ENCODE results near the gene TMEM256. TPM values are rescaled to one million over a fixed set of nuclear protein-coding genes. Genes with fewer than 3 reads are reported as not detected.

Gene TMEM256
- total RNA-seq, 2 experiments from 2014 or later = 42.7 to 44.3 TPM

DNA sequence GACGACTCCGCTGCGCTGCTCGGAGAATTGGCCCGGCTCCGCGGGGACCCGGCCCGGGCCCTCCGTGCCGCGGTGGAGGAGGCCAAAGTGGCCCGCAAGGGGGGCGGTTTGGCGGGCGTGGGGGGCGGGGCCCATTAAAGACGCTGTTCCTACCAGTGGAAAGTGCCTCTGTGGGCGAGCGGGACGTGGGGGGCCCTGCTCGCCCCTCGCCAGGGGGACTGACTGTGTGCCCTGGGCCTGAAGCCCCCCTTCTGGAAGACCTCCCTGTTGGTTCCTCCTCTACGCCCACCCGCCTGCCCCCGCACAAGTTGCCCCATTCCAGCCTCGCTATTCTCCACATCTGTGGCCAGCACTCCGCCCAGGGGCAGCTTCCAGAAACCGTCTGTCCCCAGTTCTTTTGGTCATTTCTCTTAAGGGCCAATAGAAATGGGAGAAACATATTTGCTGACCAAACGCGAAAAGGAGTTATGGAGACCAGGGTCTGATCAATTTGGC, 33.5 kb upstream of the TMEM256 start:
- peaks cover 10% of the 10 kb centered on the region for H3K36me3 Mint-ChIP-seq
- H3K9me3 Mint-ChIP-seq = no peaks in the 10 kb centered on the region
- peaks cover 37% of the 10 kb centered on the region for H3K27me3 Mint-ChIP-seq
- H3K27ac Mint-ChIP-seq = peak overlapping the region; percentile 54
- H3K4me3 Mint-ChIP-seq = peak overlapping the region; percentile 86
- peaks cover 41% of the 10 kb centered on the region for H3K4me1 Mint-ChIP-seq
- no peak for DNase-seq

DNA sequence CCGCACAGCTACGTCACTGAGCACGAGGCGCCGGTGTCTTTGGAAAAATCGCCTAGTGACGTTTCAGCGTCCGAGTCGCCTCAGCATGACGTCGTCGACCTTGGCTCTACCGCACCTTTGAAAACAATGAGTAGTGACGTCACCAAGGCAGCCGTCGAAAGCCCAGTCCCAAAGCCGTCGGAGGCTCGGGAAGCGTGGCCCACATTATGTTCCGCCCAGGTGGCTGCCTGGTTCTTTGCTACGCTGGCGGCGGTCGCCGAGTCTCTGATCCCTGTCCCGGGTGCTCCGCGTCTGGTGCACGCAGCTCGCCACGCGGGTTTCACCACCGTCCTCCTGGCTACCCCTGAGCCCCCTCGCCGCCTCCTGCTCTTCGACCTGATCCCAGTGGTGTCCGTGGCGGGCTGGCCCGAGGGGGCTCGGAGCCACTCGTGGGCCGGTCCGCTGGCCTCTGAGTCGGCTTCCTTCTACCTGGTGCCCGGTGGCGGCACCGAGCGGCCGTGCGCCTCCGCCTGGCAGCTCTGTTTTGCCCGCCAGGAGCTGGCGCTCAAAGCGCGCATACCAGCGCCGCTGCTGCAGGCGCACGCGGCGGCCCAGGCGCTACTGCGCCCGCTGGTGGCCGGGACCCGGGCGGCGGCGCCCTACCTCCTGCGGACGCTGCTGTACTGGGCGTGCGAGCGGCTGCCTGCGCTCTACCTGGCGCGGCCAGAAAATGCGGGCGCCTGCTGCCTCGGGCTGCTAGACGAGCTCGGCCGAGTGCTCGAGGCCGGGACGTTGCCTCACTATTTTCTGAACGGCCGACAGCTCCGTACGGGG, 32.9 kb upstream of the TMEM256 start:
- H3K4me3 Mint-ChIP-seq = peak overlapping the region; percentile 94
- H3K36me3 Mint-ChIP-seq = peaks cover 8% of the 10 kb centered on the region
- H3K9me3 Mint-ChIP-seq = no peaks in the 10 kb centered on the region
- peaks cover 31% of the 10 kb centered on the region for H3K27me3 Mint-ChIP-seq
- peak; percentile 92 for DNase-seq
- H3K27ac Mint-ChIP-seq = peak overlapping the region; percentile 92
- H3K4me1 Mint-ChIP-seq = peaks cover 41% of the 10 kb centered on the region

DNA sequence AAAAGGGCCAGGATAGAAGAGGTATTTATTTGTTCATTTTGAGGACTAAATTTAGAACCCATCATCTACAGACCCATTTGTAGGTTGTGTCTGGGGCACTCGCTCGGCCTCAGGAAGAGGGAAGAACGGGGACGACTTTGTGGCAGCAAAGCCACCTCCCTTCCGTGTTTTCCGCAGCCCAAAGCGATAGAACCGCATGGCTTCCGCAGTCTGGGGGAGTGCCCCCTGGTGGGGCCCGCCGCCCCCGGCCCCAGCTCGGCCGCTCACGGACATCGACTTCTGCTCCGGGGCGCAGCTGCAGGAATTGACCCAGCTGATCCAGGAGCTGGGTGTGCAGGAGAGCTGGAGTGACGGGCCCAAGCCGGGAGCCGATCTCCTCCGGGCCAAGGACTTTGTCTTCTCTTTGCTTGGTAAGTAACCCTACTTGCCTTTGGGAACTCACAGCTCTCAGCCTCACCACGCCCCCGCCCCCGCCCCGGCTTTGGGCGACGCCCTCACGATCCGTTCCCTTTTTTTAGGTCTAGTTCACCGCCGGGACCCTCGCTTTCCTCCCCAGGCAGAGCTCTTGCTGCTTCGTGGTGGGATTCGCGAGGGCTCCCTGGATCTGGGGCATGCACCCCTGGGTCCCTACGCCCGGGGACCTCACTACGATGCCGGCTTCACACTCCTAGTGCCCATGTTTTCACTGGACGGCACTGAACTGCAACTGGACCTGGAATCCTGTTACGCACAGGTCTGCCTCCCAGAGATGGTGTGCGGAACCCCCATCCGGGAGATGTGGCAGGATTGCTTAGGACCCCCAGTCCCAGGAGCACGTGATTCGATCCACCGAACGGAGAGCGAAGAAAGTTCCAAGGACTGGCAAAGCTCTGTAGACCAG, 32.0 kb upstream of the TMEM256 start:
- H3K36me3 Mint-ChIP-seq = peaks cover 8% of the 10 kb centered on the region
- peak overlapping the region; percentile 94 for H3K4me3 Mint-ChIP-seq
- H3K27ac Mint-ChIP-seq = peak overlapping the region; percentile 92
- H3K27me3 Mint-ChIP-seq = peaks cover 22% of the 10 kb centered on the region
- DNase-seq = peak; percentile 74
- H3K9me3 Mint-ChIP-seq = no peaks in the 10 kb centered on the region
- H3K4me1 Mint-ChIP-seq = peaks cover 39% of the 10 kb centered on the region

DNA sequence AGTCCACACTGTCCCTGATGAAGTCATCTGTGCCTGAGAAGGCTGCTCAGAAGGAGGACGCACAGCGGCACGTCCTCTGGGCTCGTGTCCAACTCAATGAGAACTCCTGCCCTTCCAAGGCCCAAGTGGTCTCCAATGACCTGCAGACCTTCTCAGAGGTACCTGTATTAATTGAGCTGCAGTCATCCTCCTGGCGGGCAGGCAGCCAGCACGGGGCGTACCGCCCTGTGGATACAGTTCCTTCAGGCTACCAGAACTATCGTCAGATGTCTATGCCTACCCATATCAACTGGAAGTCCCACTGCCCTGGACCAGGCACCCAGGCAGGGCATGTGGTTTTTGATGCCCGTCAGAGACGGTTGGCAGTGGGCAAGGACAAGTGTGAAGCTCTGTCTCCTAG, 28.4 kb upstream of the TMEM256 start:
- H3K36me3 Mint-ChIP-seq = no peaks in the 10 kb centered on the region
- H3K4me1 Mint-ChIP-seq = peaks cover 15% of the 10 kb centered on the region
- no peaks in the 10 kb centered on the region for H3K27me3 Mint-ChIP-seq
- no peak for DNase-seq
- H3K27ac Mint-ChIP-seq = no peak overlapping the region
- H3K9me3 Mint-ChIP-seq = no peaks in the 10 kb centered on the region
- no peak overlapping the region for H3K4me3 Mint-ChIP-seq

DNA sequence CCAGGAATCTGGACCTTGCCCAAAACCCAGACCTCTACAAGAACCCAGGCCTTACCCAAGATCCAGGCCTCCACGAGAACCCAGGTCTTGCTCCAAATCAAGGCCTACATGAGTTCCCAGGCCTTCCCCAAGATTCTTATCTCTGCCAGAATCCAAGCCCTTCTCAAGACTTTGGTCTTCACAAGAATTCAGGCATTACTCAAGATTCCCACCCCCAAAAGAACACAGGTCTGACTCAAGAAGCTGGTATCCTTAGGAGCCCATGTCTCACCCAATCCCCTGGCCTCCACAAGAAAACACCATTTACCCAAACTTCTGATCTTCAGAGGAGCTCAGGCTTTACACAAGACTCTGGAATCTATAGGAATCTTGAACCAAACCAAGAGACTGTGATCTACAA, 27.3 kb upstream of the TMEM256 start:
- H3K4me1 Mint-ChIP-seq = peaks cover 8% of the 10 kb centered on the region
- no peak for DNase-seq
- H3K4me3 Mint-ChIP-seq = no peak overlapping the region
- no peaks in the 10 kb centered on the region for H3K27me3 Mint-ChIP-seq
- H3K36me3 Mint-ChIP-seq = no peaks in the 10 kb centered on the region
- H3K27ac Mint-ChIP-seq = no peak overlapping the region
- no peaks in the 10 kb centered on the region for H3K9me3 Mint-ChIP-seq

DNA sequence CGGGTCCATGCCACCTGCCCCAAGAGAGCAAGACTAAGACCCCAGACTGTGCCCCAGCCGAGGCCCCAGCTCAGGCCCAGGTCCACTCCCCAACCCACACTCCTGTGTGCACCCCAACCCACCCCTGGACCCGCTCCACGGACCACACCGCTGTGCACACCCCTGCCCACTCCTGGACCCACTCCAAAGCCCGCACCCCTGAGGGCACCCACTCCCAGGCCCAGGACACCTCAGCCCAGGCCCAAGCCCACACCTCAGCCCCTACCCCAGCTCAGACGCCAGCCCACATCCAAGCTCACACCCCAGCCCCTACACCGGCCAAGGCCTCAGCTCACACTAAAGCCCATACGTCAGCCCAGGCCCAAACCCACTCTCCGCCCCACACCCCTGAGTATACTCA, 25.8 kb upstream of the TMEM256 start:
- no peaks in the 10 kb centered on the region for H3K36me3 Mint-ChIP-seq
- no peak overlapping the region for H3K27ac Mint-ChIP-seq
- no peaks in the 10 kb centered on the region for H3K4me1 Mint-ChIP-seq
- H3K27me3 Mint-ChIP-seq = no peaks in the 10 kb centered on the region
- H3K9me3 Mint-ChIP-seq = no peaks in the 10 kb centered on the region
- no peak for DNase-seq
- H3K4me3 Mint-ChIP-seq = no peak overlapping the region

DNA sequence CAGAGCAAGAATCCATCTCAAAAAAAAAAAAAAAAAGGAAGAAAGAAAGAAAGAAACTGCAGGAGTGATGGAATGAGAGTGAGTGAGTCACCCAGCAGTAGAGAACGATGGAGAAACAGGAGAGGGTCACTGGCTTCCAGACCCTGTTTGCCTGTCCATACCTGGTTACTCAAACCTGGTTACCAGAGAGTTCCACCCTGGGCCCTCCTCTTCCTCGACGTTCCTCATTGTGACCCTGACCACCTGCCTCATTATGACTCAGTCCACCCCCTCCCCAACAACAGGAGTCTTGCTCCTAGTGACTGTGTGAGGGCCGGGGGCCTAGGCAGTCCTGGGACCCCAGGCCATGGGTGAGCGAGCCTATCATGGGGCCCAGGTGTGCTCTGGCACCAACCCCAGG, 24.7 kb upstream of the TMEM256 start, which contains the start of gene SPEM3:
Gene SPEM3, plus strand, starts transcription at position 301 of the 400 bp plus-strand sequence. Its CDS starts 46 bp downstream, at position 347.
- Mint-ChIP-seq H3K27ac (no peak within 1 kb of the TSS), H3K27me3 (no peaks in the 10 kb centered on the region), H3K4me1 (no peaks in the 10 kb centered on the region), H3K4me3 (no peak within 1 kb of the TSS), H3K36me3 (no peaks in the 10 kb centered on the region), H3K9me3 (no peaks in the 10 kb centered on the region)
- no peak for DNase-seq

DNA sequence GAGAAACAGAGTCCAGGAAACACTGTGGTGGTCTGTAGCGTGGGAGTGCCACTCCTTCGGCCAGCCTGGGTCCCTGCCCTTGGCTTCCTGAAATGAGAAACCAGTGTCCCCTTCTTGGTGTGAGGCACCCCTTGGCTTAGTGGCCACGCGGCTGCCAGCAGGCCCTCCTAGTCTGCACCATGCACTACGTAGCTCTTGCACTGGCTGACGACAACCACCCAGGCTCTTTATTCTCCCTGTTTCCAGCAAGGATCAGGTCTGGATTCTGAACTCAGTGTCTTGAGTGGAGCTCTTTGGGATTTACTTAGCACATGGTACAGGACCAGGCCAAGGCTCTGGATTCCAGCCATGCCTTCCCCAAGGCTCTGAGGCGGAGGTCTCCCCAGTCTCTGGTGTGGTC, 23.7 kb upstream of the TMEM256 start:
- no peaks in the 10 kb centered on the region for H3K9me3 Mint-ChIP-seq
- no peaks in the 10 kb centered on the region for H3K36me3 Mint-ChIP-seq
- H3K4me1 Mint-ChIP-seq = no peaks in the 10 kb centered on the region
- no peak overlapping the region for H3K4me3 Mint-ChIP-seq
- no peak for DNase-seq
- H3K27me3 Mint-ChIP-seq = no peaks in the 10 kb centered on the region
- no peak overlapping the region for H3K27ac Mint-ChIP-seq

DNA sequence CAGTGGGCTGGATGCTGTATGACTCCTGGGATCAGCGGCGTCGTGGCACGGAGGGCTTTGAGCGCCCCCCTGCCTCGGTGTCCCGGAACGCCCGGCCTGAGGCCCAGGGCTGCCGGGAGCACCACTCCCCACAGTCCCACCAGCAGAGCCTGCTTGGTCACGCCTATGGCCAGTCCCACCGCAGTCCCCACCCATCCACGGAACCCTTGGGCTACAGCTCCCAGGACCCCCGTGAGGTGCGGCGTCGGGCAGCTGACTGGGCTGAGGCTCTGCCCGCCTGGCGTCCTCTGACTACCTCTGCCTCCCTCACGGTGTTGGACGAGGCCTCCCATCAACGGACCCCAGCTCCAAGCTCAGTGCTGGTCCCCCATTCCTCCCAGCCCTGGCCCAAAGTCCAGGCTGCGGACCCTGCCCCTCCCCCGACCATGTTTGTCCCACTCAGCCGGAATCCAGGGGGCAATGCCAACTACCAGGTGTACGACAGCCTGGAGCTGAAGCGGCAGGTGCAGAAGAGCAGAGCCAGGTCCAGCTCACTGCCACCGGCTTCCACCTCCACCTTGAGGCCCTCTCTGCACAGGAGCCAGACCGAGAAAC, 23.1 kb upstream of the TMEM256 start:
- no peaks in the 10 kb centered on the region for H3K27me3 Mint-ChIP-seq
- no peaks in the 10 kb centered on the region for H3K4me1 Mint-ChIP-seq
- H3K9me3 Mint-ChIP-seq = no peaks in the 10 kb centered on the region
- DNase-seq = no peak
- H3K36me3 Mint-ChIP-seq = no peaks in the 10 kb centered on the region
- no peak overlapping the region for H3K27ac Mint-ChIP-seq
- no peak overlapping the region for H3K4me3 Mint-ChIP-seq

DNA sequence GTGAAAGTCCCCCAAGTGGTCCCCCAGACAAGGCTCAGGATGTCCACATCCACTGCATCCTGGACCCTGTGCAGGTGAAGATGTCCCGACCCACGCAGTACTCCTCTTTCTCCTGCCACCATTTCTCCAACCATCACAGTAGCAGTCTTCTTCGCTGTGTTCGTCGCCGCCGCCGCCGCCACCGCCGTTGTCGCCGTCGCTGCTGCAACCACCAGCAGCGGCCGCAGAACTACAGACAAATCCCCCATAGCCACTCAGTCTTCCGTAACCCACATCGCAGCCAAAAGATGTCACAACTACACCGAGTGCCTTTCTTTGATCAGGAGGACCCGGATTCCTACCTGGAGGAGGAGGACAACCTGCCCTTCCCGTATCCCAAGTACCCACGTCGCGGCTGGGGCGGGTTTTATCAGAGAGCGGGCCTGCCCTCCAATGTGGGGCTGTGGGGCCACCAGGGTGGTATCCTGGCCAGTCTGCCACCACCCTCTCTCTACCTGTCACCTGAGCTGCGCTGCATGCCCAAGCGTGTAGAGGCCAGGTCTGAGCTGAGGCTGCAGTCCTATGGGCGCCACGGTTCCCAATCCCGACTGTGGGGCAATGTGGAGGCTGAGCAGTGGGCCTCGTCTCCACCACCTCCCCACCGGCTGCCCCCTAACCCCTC, 22.4 kb upstream of the TMEM256 start:
- Mint-ChIP-seq H3K4me1 (no peaks in the 10 kb centered on the region), H3K4me3 (no peak overlapping the region), H3K9me3 (no peaks in the 10 kb centered on the region), H3K27me3 (no peaks in the 10 kb centered on the region), H3K36me3 (no peaks in the 10 kb centered on the region), H3K27ac (no peak overlapping the region)
- DNase-seq = no peak

DNA sequence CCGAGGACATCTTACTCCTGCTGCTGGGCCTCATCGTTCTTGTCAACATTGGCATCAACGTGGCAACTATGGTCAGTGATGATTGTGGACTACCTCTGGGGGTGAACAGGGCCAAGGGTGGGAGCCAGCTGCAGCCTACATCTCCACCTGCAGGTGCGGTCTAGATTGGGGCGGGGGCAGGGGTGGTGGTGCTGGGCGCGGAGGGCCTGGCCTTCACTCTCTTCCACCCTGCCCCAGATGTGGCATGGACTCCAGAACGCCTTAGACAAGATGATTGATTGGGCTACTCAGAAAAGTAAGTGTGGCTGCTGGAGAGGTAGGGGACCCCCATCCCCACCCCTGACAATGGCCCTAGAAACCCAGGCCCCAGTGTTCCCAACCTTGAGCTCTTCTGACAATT, 21.9 kb upstream of the TMEM256 start:
- Mint-ChIP-seq H3K27ac (no peak overlapping the region), H3K4me1 (no peaks in the 10 kb centered on the region), H3K4me3 (no peak overlapping the region), H3K9me3 (no peaks in the 10 kb centered on the region), H3K27me3 (no peaks in the 10 kb centered on the region), H3K36me3 (no peaks in the 10 kb centered on the region)
- DNase-seq = no peak

DNA sequence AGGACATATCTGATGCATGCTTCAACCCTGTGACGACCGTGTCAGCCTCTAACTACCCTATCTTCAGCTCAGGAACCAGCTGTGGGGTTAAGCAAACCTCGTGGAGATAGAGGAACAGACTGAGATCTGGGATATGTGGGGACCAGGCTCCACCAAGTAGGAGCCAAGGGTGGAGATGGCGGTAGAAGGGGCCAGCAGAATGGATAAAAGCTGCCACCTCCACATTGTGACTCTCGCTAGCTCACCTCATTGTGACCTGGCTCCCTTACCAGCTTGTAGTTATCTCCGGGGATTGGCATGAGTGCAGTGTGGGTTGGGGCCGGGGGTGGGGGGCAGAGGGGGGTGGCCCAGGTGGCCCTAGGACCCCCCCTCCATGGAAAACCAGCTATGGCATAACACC, 21.4 kb upstream of the TMEM256 start, which contains the start of gene SPEM2:
Gene SPEM2, plus strand, starts transcription at position 301 of the 400 bp plus-strand sequence. Its CDS starts 73 bp downstream, at position 374.
- Mint-ChIP-seq H3K27ac (no peak within 1 kb of the TSS), H3K4me1 (no peaks in the 10 kb centered on the region), H3K4me3 (no peak within 1 kb of the TSS), H3K27me3 (no peaks in the 10 kb centered on the region), H3K36me3 (no peaks in the 10 kb centered on the region), H3K9me3 (no peaks in the 10 kb centered on the region)
- no peak for DNase-seq

DNA sequence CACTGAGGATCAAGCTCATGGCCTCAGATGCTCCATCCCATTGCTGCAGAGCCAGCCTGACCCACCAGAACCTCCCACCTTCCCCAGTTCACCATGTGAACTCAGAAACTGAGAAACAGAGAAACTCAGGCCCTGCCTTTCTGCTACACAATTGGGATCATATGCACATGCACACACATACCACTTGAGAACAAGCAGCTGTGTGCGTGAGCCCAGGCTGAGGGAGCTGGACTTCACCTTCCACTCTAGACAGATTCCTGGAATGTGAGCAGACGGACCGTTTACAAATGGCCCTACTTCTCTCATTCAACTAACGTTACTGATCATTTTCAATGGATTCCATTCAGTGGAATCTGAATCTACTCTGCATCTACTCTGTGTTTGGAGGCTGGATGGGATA, 19.8 kb upstream of the TMEM256 start:
- Mint-ChIP-seq H3K4me1 (no peaks in the 10 kb centered on the region), H3K36me3 (no peaks in the 10 kb centered on the region), H3K9me3 (no peaks in the 10 kb centered on the region), H3K27me3 (no peaks in the 10 kb centered on the region), H3K4me3 (no peak overlapping the region), H3K27ac (no peak overlapping the region)
- DNase-seq = no peak

DNA sequence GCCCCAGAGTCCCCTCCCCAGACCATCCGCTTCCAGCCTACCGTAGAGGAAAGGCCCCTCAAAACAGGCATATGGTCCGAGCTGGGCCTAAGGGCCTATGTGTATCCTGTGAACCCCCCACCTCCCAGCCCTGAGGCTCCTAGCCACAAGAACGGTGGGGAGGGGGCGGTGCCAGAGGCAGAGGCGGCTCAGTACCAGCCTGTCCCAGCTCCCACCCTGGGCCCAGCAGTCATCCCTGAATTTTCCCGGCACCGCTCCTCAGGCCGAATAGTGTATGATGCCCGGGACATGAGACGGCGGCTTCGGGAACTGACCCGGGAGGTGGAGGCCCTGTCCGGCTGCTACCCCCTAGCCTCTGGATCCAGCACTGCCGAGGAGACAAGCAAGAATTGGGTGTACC, 17.3 kb upstream of the TMEM256 start:
- no peak for DNase-seq
- Mint-ChIP-seq H3K27me3 (no peaks in the 10 kb centered on the region), H3K4me1 (no peaks in the 10 kb centered on the region), H3K9me3 (no peaks in the 10 kb centered on the region), H3K4me3 (no peak overlapping the region), H3K27ac (no peak overlapping the region), H3K36me3 (no peaks in the 10 kb centered on the region)
